Amniotic epithelial cell (primary cell): ENCODE measurements around the gene METTL24.

Experiments
- DNase-seq: peaks from one replicate; pipeline ENCODE4 v3.0.0-alpha.2; 2010; ENCODE audit warnings: low read depth

Gene METTL24

GRCh38 chr6:110195639-110196038 is 162.5 kb downstream of the METTL24 start:
- DNase-seq: no peak
